ENCODE measurements around the gene MKRN1.
A peak's percentile ranks its signal among the peaks of the same experiment; 100 is the strongest.
"Not testable (repeated sequence)": the region's sequence is repeated elsewhere in the genome, so short reads cannot be mapped to it uniquely, and the experiment has no call there.

Gene MKRN1

GRCh38 chr7:140426130-140426529 lies 53.2 kb downstream of the MKRN1 start:
- Histone ChIP-seq H3K27ac (ENCODE audit: low read depth, low read length) (no peak overlapping the region), H3K4me1 (ENCODE audit: control insufficient read depth, insufficient read depth, low read length) (no peaks in the 10 kb centered on the region), H3K36me3 (ENCODE audit: control insufficient read depth, insufficient read depth, low read length) (no peaks in the 10 kb centered on the region), H3K9me3 (ENCODE audit: control insufficient read depth, insufficient read depth, low read depth, low read length) (peaks cover 8% of the 10 kb centered on the region; the same call in 1 of the 2 replicates), H3K4me3 (ENCODE audit: low read depth, low read length) (no peak overlapping the region), H3K9ac (ENCODE audit: low read length) (no peak overlapping the region), H3K27me3 (ENCODE audit: control insufficient read depth, insufficient read depth, low read length) (no peaks in the 10 kb centered on the region)

- Histone ChIP-seq H3K27me3 (ENCODE audit: control insufficient read depth, insufficient read depth, low read length) (no peaks in the 10 kb centered on the region), H3K4me1 (ENCODE audit: control insufficient read depth, insufficient read depth, low read length) (no peaks in the 10 kb centered on the region), H3K27ac (ENCODE audit: low read depth, low read length) (no peak overlapping the region), H3K4me3 (ENCODE audit: low read depth, low read length) (no peak overlapping the region), H3K9ac (ENCODE audit: low read length) (no peak overlapping the region), H3K36me3 (ENCODE audit: control insufficient read depth, insufficient read depth, low read length) (no peaks in the 10 kb centered on the region), H3K9me3 (ENCODE audit: control insufficient read depth, insufficient read depth, low read depth, low read length) (peaks cover 6% of the 10 kb centered on the region; the same call in 1 of the 2 replicates)
Measured at GRCh38 chr7:140425718-140426117, 53.6 kb downstream of the MKRN1 start.

- Histone ChIP-seq H3K27ac (ENCODE audit: low read depth, low read length) (no peak overlapping the region), H3K27me3 (ENCODE audit: control insufficient read depth, insufficient read depth, low read length) (no peaks in the 10 kb centered on the region), H3K9me3 (ENCODE audit: control insufficient read depth, insufficient read depth, low read depth, low read length) (no peaks in the 10 kb centered on the region), H3K4me1 (ENCODE audit: control insufficient read depth, insufficient read depth, low read length) (no peaks in the 10 kb centered on the region), H3K36me3 (ENCODE audit: control insufficient read depth, insufficient read depth, low read length) (no peaks in the 10 kb centered on the region), H3K4me3 (ENCODE audit: low read depth, low read length) (no peak overlapping the region), H3K9ac (ENCODE audit: low read length) (no peak overlapping the region)
Measured at GRCh38 chr7:140423501-140423900, 55.8 kb downstream of the MKRN1 start.

GRCh38 chr7:140421521-140421920 lies 57.8 kb downstream of the MKRN1 start:
- Histone ChIP-seq H3K9ac (ENCODE audit: low read length) (no peak overlapping the region), H3K36me3 (ENCODE audit: control insufficient read depth, insufficient read depth, low read length) (no peaks in the 10 kb centered on the region), H3K9me3 (ENCODE audit: control insufficient read depth, insufficient read depth, low read depth, low read length) (no peaks in the 10 kb centered on the region), H3K27ac (ENCODE audit: low read depth, low read length) (no peak overlapping the region), H3K4me1 (ENCODE audit: control insufficient read depth, insufficient read depth, low read length) (no peaks in the 10 kb centered on the region), H3K4me3 (ENCODE audit: low read depth, low read length) (no peak overlapping the region), H3K27me3 (ENCODE audit: control insufficient read depth, insufficient read depth, low read length) (no peaks in the 10 kb centered on the region)

- H3K4me3 ChIP-seq (ENCODE audit: low read depth, low read length), result no peak overlapping the region
- no peaks in the 10 kb centered on the region for H3K36me3 ChIP-seq (ENCODE audit: control insufficient read depth, insufficient read depth, low read length)
- H3K9me3 ChIP-seq (ENCODE audit: control insufficient read depth, insufficient read depth, low read depth, low read length), result no peaks in the 10 kb centered on the region
- H3K27ac ChIP-seq (ENCODE audit: low read depth, low read length), result no peak overlapping the region
- H3K4me1 ChIP-seq (ENCODE audit: control insufficient read depth, insufficient read depth, low read length), result no peaks in the 10 kb centered on the region
- no peaks in the 10 kb centered on the region for H3K27me3 ChIP-seq (ENCODE audit: control insufficient read depth, insufficient read depth, low read length)
- H3K9ac ChIP-seq (ENCODE audit: low read length), result no peak overlapping the region
Measured at GRCh38 chr7:140418653-140419052, 60.7 kb downstream of the MKRN1 start.

GRCh38 chr7:140418156-140418472 lies 61.2 kb downstream of the MKRN1 start:
- not testable (repeated sequence) for H3K27ac ChIP-seq (ENCODE audit: low read depth, low read length); H3K9me3 ChIP-seq (ENCODE audit: control insufficient read depth, insufficient read depth, low read depth, low read length); H3K36me3 ChIP-seq (ENCODE audit: control insufficient read depth, insufficient read depth, low read length); H3K4me1 ChIP-seq (ENCODE audit: control insufficient read depth, insufficient read depth, low read length); H3K4me3 ChIP-seq (ENCODE audit: low read depth, low read length); H3K27me3 ChIP-seq (ENCODE audit: control insufficient read depth, insufficient read depth, low read length); H3K9ac ChIP-seq (ENCODE audit: low read length)

GRCh38 chr7:140417456-140418155 lies 61.7 kb downstream of the MKRN1 start:
- Histone ChIP-seq H3K4me1 (ENCODE audit: control insufficient read depth, insufficient read depth, low read length) (no peaks in the 10 kb centered on the region), H3K27ac (ENCODE audit: low read depth, low read length) (no peak overlapping the region), H3K9me3 (ENCODE audit: control insufficient read depth, insufficient read depth, low read depth, low read length) (no peaks in the 10 kb centered on the region), H3K36me3 (ENCODE audit: control insufficient read depth, insufficient read depth, low read length) (peaks cover 3% of the 10 kb centered on the region; the same call in 1 of the 2 replicates), H3K27me3 (ENCODE audit: control insufficient read depth, insufficient read depth, low read length) (no peaks in the 10 kb centered on the region), H3K9ac (ENCODE audit: low read length) (no peak overlapping the region), H3K4me3 (ENCODE audit: low read depth, low read length) (no peak overlapping the region)

- Histone ChIP-seq H3K27ac (ENCODE audit: low read depth, low read length) (no peak overlapping the region), H3K36me3 (ENCODE audit: control insufficient read depth, insufficient read depth, low read length) (peaks cover 3% of the 10 kb centered on the region; the same call in 1 of the 2 replicates), H3K9ac (ENCODE audit: low read length) (no peak overlapping the region), H3K9me3 (ENCODE audit: control insufficient read depth, insufficient read depth, low read depth, low read length) (no peaks in the 10 kb centered on the region), H3K27me3 (ENCODE audit: control insufficient read depth, insufficient read depth, low read length) (no peaks in the 10 kb centered on the region), H3K4me3 (ENCODE audit: low read depth, low read length) (no peak overlapping the region), H3K4me1 (ENCODE audit: control insufficient read depth, insufficient read depth, low read length) (no peaks in the 10 kb centered on the region)
Measured at GRCh38 chr7:140416560-140416959, 62.7 kb downstream of the MKRN1 start.

GRCh38 chr7:140415816-140416215 lies 63.5 kb downstream of the MKRN1 start:
- H3K9me3 ChIP-seq (ENCODE audit: control insufficient read depth, insufficient read depth, low read depth, low read length); H3K9ac ChIP-seq (ENCODE audit: low read length); H3K27ac ChIP-seq (ENCODE audit: low read depth, low read length): not testable (repeated sequence)

GRCh38 chr7:140415361-140415760 lies 63.9 kb downstream of the MKRN1 start:
- no peak overlapping the region for H3K4me3 ChIP-seq (ENCODE audit: low read depth, low read length)
- H3K9ac ChIP-seq (ENCODE audit: low read length), result no peak overlapping the region
- H3K27ac ChIP-seq (ENCODE audit: low read depth, low read length), result no peak overlapping the region
- no peaks in the 10 kb centered on the region for H3K27me3 ChIP-seq (ENCODE audit: control insufficient read depth, insufficient read depth, low read length)
- H3K9me3 ChIP-seq (ENCODE audit: control insufficient read depth, insufficient read depth, low read depth, low read length), result no peaks in the 10 kb centered on the region
- H3K4me1 ChIP-seq (ENCODE audit: control insufficient read depth, insufficient read depth, low read length), result no peaks in the 10 kb centered on the region
- H3K36me3 ChIP-seq (ENCODE audit: control insufficient read depth, insufficient read depth, low read length), result peaks cover 3% of the 10 kb centered on the region; the same call in 1 of the 2 replicates

More at GRCh38 chr7:140415816-140416215, 63.5 kb downstream of the MKRN1 start:
- not testable (repeated sequence) for H3K4me1 ChIP-seq (ENCODE audit: control insufficient read depth, insufficient read depth, low read length); H3K27me3 ChIP-seq (ENCODE audit: control insufficient read depth, insufficient read depth, low read length); H3K36me3 ChIP-seq (ENCODE audit: control insufficient read depth, insufficient read depth, low read length); H3K4me3 ChIP-seq (ENCODE audit: low read depth, low read length)

GRCh38 chr7:140404565-140405065 lies 74.7 kb downstream of the MKRN1 start:
- H3K4me3 ChIP-seq (ENCODE audit: low read depth, low read length), result peak overlapping the region; percentile 65
- no peak overlapping the region for H3K9ac ChIP-seq (ENCODE audit: low read length)
- H3K36me3 ChIP-seq (ENCODE audit: control insufficient read depth, insufficient read depth, low read length), result peaks cover 3% of the 10 kb centered on the region
- no peak overlapping the region for H3K27ac ChIP-seq (ENCODE audit: low read depth, low read length)
- no peaks in the 10 kb centered on the region for H3K9me3 ChIP-seq (ENCODE audit: control insufficient read depth, insufficient read depth, low read depth, low read length)
- H3K27me3 ChIP-seq (ENCODE audit: control insufficient read depth, insufficient read depth, low read length), result no peaks in the 10 kb centered on the region
- H3K4me1 ChIP-seq (ENCODE audit: control insufficient read depth, insufficient read depth, low read length), result peaks cover 18% of the 10 kb centered on the region
